DND-41 (cell line): Measurements from ENCODE around the gene SOD1.

Experiments used
- EZH2 ChIP-seq: IDR thresholded peaks from 3 replicates; pipeline ENCODE4 v1.6.1; 2012; ENCODE audit warnings: borderline replicate concordance, low read depth, mild to moderate bottlenecking, moderate library complexity, low read length, inconsistent platforms; ENCODE audit not compliant: severe bottlenecking
- TF ChIP-seq, protein P1 (sequence below): IDR thresholded peaks from 2 replicates; pipeline ENCODE4 v1.5.1; 2012; ENCODE audit warnings: borderline replicate concordance, low read length, moderate library complexity, mild to moderate bottlenecking; ENCODE audit not compliant: poor library complexity, severe bottlenecking; ENCODE audit errors: extremely low read depth

DNA sequence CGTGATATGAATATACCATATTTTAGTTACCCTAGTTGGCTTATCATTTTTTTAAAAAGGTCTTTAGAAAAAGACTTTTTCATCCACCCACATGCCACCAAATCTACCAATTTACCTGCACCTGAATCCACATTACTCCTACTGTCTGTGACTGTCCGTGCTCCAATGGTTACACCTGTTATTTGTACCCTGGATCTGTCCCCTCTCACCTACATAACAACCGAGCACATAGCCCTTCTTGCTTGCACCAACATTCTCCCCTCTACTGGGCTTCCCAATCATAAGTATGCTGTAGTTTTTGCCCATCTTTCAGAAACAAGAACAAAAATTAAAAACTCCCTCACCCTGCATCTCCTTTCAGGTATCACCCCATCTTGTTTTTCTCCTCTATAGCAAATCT is 17.6 kb downstream of the SOD1 start:
- TF ChIP-seq EZH2: no peak
- TF ChIP-seq, protein P1, sequence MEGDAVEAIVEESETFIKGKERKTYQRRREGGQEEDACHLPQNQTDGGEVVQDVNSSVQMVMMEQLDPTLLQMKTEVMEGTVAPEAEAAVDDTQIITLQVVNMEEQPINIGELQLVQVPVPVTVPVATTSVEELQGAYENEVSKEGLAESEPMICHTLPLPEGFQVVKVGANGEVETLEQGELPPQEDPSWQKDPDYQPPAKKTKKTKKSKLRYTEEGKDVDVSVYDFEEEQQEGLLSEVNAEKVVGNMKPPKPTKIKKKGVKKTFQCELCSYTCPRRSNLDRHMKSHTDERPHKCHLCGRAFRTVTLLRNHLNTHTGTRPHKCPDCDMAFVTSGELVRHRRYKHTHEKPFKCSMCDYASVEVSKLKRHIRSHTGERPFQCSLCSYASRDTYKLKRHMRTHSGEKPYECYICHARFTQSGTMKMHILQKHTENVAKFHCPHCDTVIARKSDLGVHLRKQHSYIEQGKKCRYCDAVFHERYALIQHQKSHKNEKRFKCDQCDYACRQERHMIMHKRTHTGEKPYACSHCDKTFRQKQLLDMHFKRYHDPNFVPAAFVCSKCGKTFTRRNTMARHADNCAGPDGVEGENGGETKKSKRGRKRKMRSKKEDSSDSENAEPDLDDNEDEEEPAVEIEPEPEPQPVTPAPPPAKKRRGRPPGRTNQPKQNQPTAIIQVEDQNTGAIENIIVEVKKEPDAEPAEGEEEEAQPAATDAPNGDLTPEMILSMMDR: no peak
